Activated T-cell treated with anti-CD3 and anti-CD28 coated beads for 4 hours (primary cell): ENCODE results near the gene IQCK.

Experiments
- DNase-seq: peaks from one replicate; pipeline ENCODE4 v3.0.0-alpha.2; 2020

Gene IQCK

DNA sequence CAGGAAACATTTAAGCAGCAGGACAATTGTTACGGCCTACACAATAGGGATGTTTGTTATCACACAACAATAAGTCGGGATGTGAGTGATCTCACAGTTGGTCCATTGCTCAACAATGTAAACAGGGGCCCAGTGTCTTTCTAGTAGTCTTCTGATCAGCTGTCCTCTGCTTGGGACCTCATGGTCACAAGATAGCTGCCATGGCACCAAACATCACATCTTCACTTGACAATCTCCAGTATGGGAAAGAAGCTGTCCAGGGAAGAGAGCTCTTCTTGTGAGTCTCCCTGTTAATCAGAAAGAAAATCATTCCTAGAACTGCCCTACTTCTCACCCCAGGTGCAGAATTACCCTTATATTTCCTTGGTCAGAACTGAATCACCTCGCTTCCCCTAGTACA is 172.8 kb downstream of the IQCK start:
- no peak for DNase-seq

- DNase-seq, result no peak
Measured at GRCh38 chr16:19892902-19893301, 174.8 kb downstream of the IQCK start.

DNA sequence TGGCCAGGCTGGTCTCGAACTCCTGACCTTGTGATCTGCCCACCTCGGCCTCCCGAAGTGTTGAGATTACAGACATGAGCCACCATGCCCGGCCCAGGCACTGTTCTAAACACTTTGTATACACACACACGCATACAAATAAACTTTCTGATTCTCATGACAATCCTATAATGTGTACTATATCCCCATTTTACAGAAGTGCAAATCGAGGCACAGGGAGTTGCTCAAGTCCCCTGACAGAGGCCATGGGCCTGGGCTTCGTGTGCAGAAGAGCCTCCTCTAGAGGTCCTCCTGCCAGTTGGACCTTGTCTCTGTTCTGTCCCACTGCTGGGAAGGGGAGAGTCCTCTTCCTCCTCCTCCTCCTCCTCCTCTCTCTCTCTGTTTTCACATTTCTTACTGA is 176.5 kb downstream of the IQCK start:
- no peak for DNase-seq

- no peak for DNase-seq
Measured at GRCh38 chr16:19896951-19897350, 178.9 kb downstream of the IQCK start.

DNA sequence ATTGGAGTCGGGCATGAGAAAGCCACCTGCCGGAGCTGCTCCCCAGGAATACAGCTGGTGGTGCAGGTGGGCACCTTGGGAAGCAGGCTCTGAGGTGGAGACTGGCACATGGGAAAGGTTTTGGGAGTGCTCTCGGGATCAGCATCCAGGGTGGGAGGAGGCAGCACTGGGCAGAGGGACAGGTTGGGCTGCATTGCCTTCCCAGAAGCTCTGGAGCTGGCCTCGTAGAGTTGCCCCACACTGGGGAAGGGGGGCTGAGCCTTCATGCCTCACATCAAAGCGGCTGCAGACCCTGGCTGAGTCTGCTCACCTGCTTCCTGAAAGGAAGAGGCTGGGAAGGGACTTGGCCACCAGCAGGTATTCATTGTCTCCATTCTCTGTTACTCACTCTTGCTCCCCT is 180.1 kb downstream of the IQCK start:
- no peak for DNase-seq

DNA sequence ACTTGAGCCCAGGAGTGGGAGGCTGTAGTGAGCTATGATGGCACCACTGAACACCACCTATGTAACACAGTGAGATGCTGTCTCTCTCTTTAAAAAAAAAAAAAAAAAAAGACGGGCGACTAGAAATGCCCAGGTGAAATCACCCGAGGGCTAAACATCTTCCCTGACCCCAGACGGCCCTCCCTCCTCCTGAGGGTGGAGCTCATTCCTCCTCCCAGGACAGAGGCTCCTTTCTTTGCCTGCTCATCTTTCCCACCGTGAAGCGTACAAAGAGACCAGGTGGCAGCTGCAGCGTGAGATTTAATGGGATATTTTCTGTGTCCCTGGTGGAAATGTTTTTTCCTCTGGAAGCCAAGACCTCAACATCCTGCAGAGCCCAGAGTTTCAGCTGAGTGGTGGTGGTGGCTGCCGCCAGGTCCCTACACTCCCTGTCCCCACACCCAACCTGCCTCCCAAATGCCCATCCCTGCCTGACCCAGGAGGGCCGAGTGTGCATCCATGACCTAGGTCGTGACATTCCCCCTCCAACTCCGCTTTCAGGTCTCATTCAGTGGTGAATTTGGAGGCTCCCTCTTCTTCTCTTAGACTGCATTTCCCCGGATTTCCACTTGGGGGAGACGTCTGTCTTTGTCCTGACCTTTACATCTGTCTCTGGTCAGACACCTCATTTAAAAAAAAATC is 181.0 kb downstream of the IQCK start:
- peak; percentile 27 for DNase-seq

- no peak for DNase-seq
Measured at GRCh38 chr16:19899605-19899955, 181.5 kb downstream of the IQCK start.

GRCh38 chr16:19901164-19901563 is 183.1 kb downstream of the IQCK start:
- no peak for DNase-seq

DNA sequence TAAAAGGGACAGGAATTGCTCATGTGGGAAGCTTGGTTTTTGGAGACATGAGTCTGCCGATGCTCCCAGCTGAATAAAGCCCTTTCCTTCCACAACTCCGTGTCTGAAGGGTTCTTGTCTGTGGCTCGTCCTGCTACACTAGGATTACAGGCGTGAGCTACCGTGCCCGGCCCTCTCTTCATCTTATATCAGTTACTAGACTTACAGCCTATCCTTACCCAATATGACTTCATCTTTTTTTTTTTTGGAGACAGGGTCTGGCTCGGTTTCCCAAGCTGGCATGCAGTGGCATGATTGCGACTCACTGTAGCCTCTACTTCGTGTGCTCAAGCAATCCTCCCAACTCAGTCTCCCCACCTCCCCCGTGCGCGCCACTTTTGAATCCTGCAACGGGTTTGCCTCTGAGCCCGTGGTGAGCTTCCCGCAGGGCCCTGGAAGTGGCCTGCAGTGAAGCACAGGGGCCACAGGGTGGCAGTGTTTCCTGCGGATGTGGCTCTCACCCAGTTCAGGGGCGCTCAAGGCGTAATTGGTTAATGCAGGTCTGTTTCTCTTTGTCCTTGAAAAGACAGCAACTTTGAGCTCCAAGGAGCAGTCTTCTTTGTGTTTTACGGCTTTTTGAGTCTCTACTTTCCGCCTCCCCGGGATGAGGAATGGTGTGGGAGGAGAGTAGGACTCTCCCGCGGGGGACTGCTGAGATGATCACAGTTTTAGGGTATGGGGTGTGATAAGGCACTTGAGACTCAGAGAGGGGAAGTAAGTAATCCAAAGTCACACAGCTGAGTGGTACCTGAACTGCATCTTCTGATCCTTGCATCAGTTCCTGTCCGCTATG is 189.3 kb downstream of the IQCK start:
- peak; percentile 59 for DNase-seq
